ENCODE measurements around the gene SEC61B.
"Not testable (repeated sequence)": the region's sequence is repeated elsewhere in the genome, so short reads cannot be mapped to it uniquely, and the experiment has no call there.

The SEC61B gene

GRCh38 chr9:99192786-99193465 lies 29.2 kb upstream of the SEC61B start:
- DNase-seq = no peak

DNA sequence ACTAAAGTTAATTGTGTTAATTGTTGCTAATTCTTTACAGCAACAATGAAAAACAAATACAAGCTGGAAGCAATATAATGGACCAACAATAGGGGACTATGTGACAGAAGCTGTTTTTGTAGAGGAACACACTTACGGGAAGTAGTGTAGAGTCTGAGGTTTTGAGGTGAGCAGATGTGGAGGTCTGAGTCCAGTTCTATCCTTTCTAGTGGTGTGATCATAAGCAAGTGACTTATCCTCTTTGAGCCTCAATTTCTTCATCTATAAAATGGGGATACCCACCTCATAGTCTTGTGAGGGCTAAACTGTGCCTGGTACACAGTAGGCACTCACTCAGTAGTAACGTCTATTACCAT lies 28.6 kb upstream of the SEC61B start:
- no peak for DNase-seq

- not testable (repeated sequence) for DNase-seq
Measured at GRCh38 chr9:99196484-99196883, 25.6 kb upstream of the SEC61B start.

GRCh38 chr9:99197124-99197630 lies 24.9 kb upstream of the SEC61B start:
- DNase-seq = no peak

GRCh38 chr9:99197987-99198386 lies 24.1 kb upstream of the SEC61B start:
- DNase-seq = no peak

DNA sequence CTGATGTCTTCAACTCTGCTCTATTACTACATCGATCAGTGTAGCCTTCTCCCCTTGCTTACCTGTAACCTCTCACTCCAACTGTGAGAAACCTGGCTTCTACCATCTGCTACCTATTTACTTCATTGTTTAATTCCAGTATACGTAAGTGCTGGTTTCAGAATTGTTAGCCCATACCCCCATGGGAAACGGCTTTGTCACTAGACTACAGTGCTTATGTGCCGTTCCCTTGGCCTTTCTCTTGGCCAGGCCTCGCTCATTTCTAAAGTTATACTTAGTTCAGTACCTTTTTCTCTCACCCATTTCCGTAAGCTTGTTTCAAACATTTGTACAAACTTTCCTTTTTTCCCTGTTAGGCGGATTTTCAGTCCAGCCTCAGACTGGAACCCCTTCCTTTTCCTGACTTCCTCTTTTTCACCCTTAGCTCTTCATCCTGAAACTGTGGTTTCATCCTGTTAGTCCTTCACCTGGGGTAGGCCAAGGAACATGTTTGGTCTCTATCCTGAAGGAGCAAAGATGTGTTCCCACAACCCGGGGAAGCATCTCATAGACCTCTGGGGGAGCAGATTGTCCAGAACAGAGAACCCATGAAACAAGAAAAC lies 22.0 kb upstream of the SEC61B start:
- DNase-seq = no peak

DNA sequence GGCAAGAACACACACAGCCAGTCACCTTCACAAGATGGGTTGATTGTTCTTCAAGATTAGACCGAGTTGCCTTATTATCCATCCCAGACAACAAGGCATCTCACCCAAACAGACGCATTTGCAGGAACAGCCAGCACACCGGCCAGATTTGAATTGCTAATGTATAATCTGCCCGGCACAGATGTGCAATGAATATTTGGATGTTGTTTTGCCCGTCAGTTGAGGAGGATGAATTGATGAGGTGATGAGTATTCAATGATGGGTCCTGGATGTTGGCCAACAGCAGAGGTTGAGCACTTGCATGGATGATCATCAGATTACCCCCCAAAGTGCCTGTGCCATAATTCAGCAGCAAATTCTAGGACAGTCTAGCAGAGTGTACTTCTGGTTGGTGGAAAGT lies 20.5 kb upstream of the SEC61B start:
- DNase-seq = no peak

GRCh38 chr9:99210572-99210971 lies 11.5 kb upstream of the SEC61B start:
- DNase-seq = no peak

- no peak for DNase-seq
Measured at GRCh38 chr9:99211746-99212145, 10.3 kb upstream of the SEC61B start.

DNA sequence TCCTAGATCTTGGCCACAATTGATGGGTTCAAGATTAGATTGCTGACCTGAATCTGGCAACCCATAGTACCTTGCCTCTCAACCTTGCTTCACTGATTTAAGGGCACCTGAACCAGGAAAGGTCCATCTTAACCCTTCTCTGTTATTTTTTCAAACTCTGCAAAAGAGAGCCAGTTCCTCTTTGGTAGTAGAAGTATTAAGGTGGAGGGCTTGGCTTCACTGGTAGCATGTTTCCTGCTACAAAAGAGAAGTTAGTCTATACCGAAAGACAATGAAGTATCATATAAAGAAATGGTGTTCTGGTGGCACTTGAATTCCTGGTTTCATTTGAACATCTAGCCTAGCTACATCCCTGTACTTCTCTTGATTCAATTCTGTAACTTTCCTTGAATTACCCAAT lies 8.9 kb upstream of the SEC61B start:
- no peak for DNase-seq

- no peak for DNase-seq
Measured at GRCh38 chr9:99216073-99216472, 6.0 kb upstream of the SEC61B start.

GRCh38 chr9:99220011-99220410 lies 2.1 kb upstream of the SEC61B start:
- DNase-seq = no peak

GRCh38 chr9:99221266-99221620 lies 839 bp upstream of the SEC61B start:
- DNase-seq = no peak

GRCh38 chr9:99222416-99223270 lies 561 bp downstream of the SEC61B start:
- no peak for DNase-seq

GRCh38 chr9:99224445-99224844 lies 2.4 kb downstream of the SEC61B start:
- no peak for DNase-seq

DNA sequence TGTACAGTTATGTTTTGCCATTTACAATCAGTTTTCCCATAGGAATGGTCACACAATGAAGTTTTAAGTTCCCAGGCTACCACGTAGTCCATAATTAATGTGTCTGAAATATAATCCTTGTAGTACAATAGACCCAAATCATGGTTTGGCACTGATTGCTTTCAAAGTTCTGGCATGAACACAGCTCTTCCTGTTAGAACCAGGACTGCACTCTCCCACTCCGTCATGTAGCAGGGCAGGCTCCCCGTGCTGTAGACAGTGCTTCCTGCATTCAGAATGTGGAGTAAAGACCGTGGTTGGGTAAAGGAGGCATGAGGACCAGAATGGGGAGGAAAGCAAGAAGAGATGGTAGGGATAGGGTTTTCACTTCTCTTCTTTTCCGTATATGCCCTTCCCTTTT lies 4.0 kb downstream of the SEC61B start:
- no peak for DNase-seq

DNA sequence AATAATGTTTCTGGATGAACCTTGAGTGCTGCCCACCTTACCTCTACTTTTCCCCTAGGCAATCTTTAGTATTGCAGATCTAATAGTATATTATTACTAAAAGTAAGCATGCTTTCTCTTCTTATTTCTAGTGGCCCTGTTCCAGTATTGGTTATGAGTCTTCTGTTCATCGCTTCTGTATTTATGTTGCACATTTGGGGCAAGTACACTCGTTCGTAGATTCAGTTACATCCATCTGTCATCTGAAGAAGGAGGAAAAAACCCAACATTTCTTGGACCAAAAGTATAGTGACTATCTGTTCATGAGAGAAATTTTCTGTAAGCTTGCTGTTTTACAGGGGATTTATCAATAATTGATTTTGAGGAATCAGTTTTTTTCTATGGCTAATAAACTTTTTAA lies 8.1 kb downstream of the SEC61B start:
- DNase-seq = no peak

DNA sequence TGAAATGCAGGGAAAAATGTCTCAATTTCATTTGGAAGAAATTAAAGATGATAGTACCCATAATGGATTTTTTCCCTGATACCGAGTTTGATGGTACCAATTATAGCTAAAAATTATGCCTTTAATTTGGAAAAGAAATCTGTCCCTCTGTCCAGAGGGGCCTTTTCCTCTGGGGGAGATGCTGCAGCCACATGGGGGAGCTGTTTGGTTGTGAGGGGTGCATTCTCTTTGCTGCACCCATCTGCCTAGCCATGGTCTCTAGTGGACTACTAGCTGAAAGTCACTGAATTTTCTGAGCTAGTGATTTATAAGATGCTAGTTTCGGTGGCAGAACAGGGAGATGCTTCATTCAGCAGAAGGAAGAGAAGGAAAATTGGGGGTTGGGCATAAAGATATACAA lies 9.6 kb downstream of the SEC61B start:
- no peak for DNase-seq

DNA sequence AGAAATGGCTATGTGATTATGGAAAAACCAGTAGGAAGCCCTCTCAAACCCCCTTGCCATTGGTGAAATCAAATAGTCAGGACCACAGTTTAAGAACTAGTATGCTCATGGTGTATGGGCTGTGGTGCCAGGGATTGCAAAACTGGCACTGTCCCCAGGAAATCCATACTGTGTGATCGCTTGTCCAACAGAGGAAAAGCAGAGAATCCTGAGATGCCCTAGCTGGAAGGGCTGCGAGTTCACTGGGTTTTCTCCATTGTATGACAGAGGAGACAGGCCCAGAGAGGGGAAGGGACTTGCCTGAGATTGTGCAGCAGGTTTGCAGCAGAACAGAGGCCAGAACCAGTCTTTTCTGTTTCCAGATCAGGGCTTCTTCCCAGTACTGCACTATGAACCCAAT lies 12.5 kb downstream of the SEC61B start:
- DNase-seq = no peak

- DNase-seq = no peak
Measured at GRCh38 chr9:99235069-99235468, 13.0 kb downstream of the SEC61B start.

DNA sequence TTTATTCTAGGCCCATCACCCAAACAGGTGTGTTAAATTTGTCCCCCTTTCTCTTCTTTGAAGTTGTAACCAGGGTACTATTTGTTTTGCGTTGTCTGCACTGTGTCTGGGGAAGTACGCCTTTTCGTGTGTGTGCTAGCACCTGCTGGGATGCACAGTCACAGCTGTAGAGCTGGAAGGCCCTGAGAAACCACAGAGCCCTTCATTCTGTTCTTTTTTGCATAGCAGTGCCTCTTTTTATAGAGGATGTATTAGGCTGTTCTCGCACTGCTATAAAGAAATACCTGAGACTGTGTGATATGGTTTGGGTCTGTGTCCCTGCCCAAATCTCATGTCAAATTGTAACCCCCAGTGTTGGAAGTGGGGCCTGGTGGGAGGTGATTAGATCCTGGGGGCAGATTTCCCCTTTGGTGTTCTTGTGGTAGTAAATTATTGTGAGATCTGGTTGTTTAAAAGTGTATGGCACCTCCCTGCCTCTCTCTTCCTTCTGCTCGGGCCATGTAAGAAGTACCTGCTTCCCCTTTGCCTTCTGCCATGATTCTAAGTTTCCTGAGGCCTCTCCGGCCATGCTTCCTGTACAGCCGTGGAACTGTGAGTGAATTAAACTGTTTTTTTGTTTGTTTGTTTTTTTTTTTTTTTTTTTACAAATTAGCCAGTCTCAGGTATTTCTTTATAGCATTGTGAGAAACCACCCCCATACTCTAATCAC lies 14.0 kb downstream of the SEC61B start:
- no peak for DNase-seq

GRCh38 chr9:99237356-99237755 lies 15.3 kb downstream of the SEC61B start:
- no peak for DNase-seq

- not testable (repeated sequence) for DNase-seq
Measured at GRCh38 chr9:99237849-99238248, 15.8 kb downstream of the SEC61B start.

Data from NCI-H2029 (cell line).